A673 (cell line): ENCODE results near the gene CDC45. TPM values are rescaled to one million over a fixed set of nuclear protein-coding genes. Genes with fewer than 3 reads are reported as not detected.

Experiments used
- BruUV-seq: library from RNA; stranded (reverse); fragments of 400-500 nt; replicated peaks from 2 replicates; lab custom pipeline; 2021; lab: Mats Ljungman, UMichigan
- CTCF ChIA-PET: fragments of 300-600 bp; sonication (Branson Sonifier 250); formaldehyde crosslinking; loops from one replicate; lab custom pipeline; 2022; ENCODE audit warnings: antibody characterized with exemption; lab: Charles Lee
- POLR2A ChIA-PET: fragments of 300-600 bp; sonication (Branson Sonifier 250); formaldehyde crosslinking; loops from one replicate; lab custom pipeline; 2022; ENCODE audit warnings: antibody characterized with exemption; ENCODE audit not compliant: low non-redundant PET; lab: Charles Lee
- DNase-seq: peaks from one replicate; pipeline ENCODE4 v3.0.0-alpha.2; 2015; ENCODE audit warnings: low spot score
- H3K27ac ChIP-seq: fragments of 200-600 bp; sonication (generic); 2 replicates; pipeline ENCODE4 v1.5.1; 2016; ENCODE audit warnings: mixed run types, low read depth, mild to moderate bottlenecking, mixed read lengths, antibody characterized with exemption, low read length; ENCODE audit not compliant: poor library complexity, severe bottlenecking
- H3K27me3 ChIP-seq: fragments of 200-600 bp; sonication (generic); replicated peaks from 2 replicates; pipeline ENCODE4 v1.6.1; 2017; ENCODE audit warnings: mixed run types, low read depth, mild to moderate bottlenecking, mixed read lengths, antibody characterized with exemption, low read length; ENCODE audit not compliant: insufficient read depth, poor library complexity
- H3K36me3 ChIP-seq: fragments of 200-600 bp; sonication (generic); 2 replicates; pipeline ENCODE4 v1.6.1; 2016; ENCODE audit warnings: mixed run types, mild to moderate bottlenecking, mixed read lengths, antibody characterized with exemption, low read length; ENCODE audit not compliant: insufficient read depth, poor library complexity, severe bottlenecking
- H3K4me1 ChIP-seq: fragments of 200-600 bp; sonication (generic); 2 replicates; pipeline ENCODE4 v1.6.1; 2017; ENCODE audit warnings: mixed run types, mild to moderate bottlenecking, mixed read lengths, antibody characterized with exemption, low read length; ENCODE audit not compliant: insufficient read depth, poor library complexity, severe bottlenecking
- H3K4me3 ChIP-seq: fragments of 200-600 bp; sonication (generic); 2 replicates; pipeline ENCODE4 v1.5.1; 2016; ENCODE audit warnings: low read depth, mixed run types, mild to moderate bottlenecking, mixed read lengths, low read length; ENCODE audit not compliant: poor library complexity, severe bottlenecking
- H3K9me3 ChIP-seq: fragments of 200-600 bp; sonication (generic); 2 replicates; pipeline ENCODE4 v1.6.1; 2016; ENCODE audit warnings: mixed run types, low read depth, mild to moderate bottlenecking, mixed read lengths, antibody characterized with exemption, low read length; ENCODE audit not compliant: poor library complexity, severe bottlenecking
- EZH2 ChIP-seq: fragments of 200-600 bp; sonication (generic); IDR thresholded peaks from 2 replicates; pipeline ENCODE4 v1.6.1; 2017; ENCODE audit warnings: borderline replicate concordance, low read depth, mild to moderate bottlenecking, mixed read lengths, antibody characterized with exemption, low read length; ENCODE audit not compliant: poor library complexity, severe bottlenecking
- intact Hi-C: fragments of 100-400 bp; cut with micrococcal nuclease; formaldehyde crosslinking; loops from one replicate; pipeline ENCODE4 v1.10.0; 2022; ENCODE audit not compliant: unreplicated experiment
- total RNA-seq: library from RNA; stranded (reverse); gene quantifications from 2 replicates; pipeline ENCODE4 v1.2.3, GENCODE V29; 2021
- TF ChIP-seq, protein P1 (sequence below): fragments of 300-800, 200-600 bp; sonication (generic); conservative IDR thresholded peaks from 2 replicates; pipeline ENCODE4 v1.5.1; 2017; ENCODE audit warnings: low read depth, mild to moderate bottlenecking, antibody characterized with exemption, low read length, moderate library complexity, mixed read lengths

The CDC45 gene
- total RNA-seq, 1 experiment from 2014 or later = 79.2 TPM

GRCh38 chr22:19526702-19527111, 47.0 kb downstream of the CDC45 start:
- Histone ChIP-seq H3K4me1 (peaks cover 5% of the 10 kb centered on the region), H3K4me3 (no peak overlapping the region), H3K9me3 (no peaks in the 10 kb centered on the region), H3K36me3 (no peaks in the 10 kb centered on the region), H3K27ac (no peak overlapping the region), H3K27me3 (peaks cover 9% of the 10 kb centered on the region)
- intact Hi-C loops = no loop called here
- POLR2A ChIA-PET = no interaction called here
- no TSS peak for BruUV-seq
- no peak for DNase-seq
- CTCF ChIA-PET = interaction anchor here (0.5 kb wide), 1 partner anchor 450 kb away, joined by 8 read pairs; no protein-coding TSS in a partner anchor
- no peak for TF ChIP-seq EZH2
- TF ChIP-seq, protein P1, sequence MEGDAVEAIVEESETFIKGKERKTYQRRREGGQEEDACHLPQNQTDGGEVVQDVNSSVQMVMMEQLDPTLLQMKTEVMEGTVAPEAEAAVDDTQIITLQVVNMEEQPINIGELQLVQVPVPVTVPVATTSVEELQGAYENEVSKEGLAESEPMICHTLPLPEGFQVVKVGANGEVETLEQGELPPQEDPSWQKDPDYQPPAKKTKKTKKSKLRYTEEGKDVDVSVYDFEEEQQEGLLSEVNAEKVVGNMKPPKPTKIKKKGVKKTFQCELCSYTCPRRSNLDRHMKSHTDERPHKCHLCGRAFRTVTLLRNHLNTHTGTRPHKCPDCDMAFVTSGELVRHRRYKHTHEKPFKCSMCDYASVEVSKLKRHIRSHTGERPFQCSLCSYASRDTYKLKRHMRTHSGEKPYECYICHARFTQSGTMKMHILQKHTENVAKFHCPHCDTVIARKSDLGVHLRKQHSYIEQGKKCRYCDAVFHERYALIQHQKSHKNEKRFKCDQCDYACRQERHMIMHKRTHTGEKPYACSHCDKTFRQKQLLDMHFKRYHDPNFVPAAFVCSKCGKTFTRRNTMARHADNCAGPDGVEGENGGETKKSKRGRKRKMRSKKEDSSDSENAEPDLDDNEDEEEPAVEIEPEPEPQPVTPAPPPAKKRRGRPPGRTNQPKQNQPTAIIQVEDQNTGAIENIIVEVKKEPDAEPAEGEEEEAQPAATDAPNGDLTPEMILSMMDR = no peak

DNA sequence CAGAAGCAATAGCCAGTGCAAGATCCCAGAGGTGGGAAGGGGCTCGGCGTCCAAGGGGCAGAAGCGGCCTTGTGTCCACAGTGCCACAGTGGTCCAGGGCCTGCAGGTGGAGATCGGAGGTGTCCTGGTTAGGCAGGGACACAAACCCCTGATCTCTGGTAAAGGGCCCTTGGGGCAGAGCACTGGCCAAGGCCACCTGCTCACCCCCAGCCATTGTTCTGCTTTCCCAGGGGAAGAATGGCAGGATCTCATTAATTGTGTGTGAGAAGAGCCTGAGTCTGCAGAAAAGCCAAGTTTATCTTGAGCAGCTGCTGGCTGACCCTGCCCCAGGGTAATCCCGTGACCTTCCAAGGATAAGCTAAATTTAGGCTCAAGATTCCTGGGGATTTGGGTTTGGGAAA, 47.6 kb downstream of the CDC45 start:
- Histone ChIP-seq H3K4me3 (no peak overlapping the region), H3K27me3 (peaks cover 9% of the 10 kb centered on the region), H3K4me1 (peaks cover 5% of the 10 kb centered on the region), H3K36me3 (no peaks in the 10 kb centered on the region), H3K9me3 (no peaks in the 10 kb centered on the region), H3K27ac (no peak overlapping the region)
- ChIA-PET POLR2A (no interaction called here), CTCF (no interaction called here)
- intact Hi-C loops = no loop called here
- no TSS peak for BruUV-seq
- no peak for TF ChIP-seq EZH2
- TF ChIP-seq, protein P1 = no peak
- no peak for DNase-seq

- no peak for TF ChIP-seq EZH2
- TF ChIP-seq, protein P1 = no peak
- no peaks in the 10 kb centered on the region for H3K9me3 ChIP-seq
- peaks cover 5% of the 10 kb centered on the region for H3K4me1 ChIP-seq
- CTCF ChIA-PET = interaction anchor here (0.6 kb wide), 1 partner anchor 215 kb away, joined by 11 read pairs; no protein-coding TSS in a partner anchor
- H3K27me3 ChIP-seq = peaks cover 9% of the 10 kb centered on the region
- POLR2A ChIA-PET = no interaction called here
- H3K27ac ChIP-seq = no peak overlapping the region
- intact Hi-C loops = no loop called here
- H3K36me3 ChIP-seq = no peaks in the 10 kb centered on the region
- no peak for DNase-seq
- BruUV-seq = no TSS peak
- no peak overlapping the region for H3K4me3 ChIP-seq
Observed at GRCh38 chr22:19527861-19528417, 48.2 kb downstream of the CDC45 start.
